Measurements from ENCODE around the gene CAPNS1. TPM values are rescaled to one million over a fixed set of nuclear protein-coding genes. Genes with fewer than 3 reads are reported as not detected.

The CAPNS1 gene
- total and polyA plus RNA-seq, 11 donors: 272 to 1,083 (median 861) TPM

DNA sequence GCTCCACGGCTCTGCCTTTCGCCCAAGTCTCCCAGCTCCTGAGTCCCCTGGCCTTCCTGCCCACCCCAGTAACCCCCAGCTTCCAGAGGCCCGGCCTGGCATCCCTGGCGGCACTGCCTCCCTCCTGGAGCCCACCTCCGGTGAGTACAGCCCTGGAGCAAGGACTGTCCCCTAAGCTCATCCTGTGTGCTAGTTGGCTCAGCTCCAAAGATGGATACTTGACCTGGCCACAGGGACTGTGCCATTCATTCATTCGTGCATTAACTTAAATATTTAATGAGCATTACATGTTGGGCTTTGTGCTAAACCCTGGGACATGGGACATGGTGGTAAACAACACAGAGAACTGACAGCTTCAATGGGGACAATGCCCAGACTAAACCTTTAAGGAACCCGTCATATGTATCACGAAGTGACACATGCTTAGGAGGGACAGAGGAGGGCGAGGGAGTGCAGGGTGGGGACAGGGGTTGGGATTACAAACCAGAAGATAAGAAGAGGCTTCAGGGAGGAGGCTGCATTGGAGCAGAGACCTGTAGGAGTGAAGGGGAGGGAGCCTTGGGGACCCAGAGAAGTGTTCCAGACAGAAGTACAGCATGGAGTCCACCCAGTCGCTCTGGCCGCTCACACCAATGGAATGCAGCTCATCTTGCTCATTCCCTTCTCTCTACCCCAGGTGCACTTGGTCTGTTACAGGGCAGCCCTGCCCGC is 35.9 kb upstream of the CAPNS1 start:
- peaks cover 0 to 29% (median 0%) of the 10 kb centered on the region in 9 donors for H3K36me3 ChIP-seq
- WGBS, 4 donors: 76 to 89% (median 83%) methylated on average over 11 to 12 of the region's 12 CpGs
- no peak for DNase-seq
- H3K27me3 ChIP-seq: no peaks in the 10 kb centered on the region
- intact Hi-C loops (cut with DNase I): loop anchor here in 2 of 10 donors (5.0 kb wide), 2 partner anchors 37 to 47 kb away; no protein-coding TSS in a partner anchor
- no peak for ATAC-seq
- H3K4me3 ChIP-seq: no peak overlapping the region
- peaks cover 0 to 34% (median 15%) of the 10 kb centered on the region in 12 donors for H3K4me1 ChIP-seq
- no peaks in the 10 kb centered on the region for H3K9me3 ChIP-seq
- no peak for TF ChIP-seq POLR2A (IDR thresholded peaks at IDR 0.05)
- TF ChIP-seq, protein P1, sequence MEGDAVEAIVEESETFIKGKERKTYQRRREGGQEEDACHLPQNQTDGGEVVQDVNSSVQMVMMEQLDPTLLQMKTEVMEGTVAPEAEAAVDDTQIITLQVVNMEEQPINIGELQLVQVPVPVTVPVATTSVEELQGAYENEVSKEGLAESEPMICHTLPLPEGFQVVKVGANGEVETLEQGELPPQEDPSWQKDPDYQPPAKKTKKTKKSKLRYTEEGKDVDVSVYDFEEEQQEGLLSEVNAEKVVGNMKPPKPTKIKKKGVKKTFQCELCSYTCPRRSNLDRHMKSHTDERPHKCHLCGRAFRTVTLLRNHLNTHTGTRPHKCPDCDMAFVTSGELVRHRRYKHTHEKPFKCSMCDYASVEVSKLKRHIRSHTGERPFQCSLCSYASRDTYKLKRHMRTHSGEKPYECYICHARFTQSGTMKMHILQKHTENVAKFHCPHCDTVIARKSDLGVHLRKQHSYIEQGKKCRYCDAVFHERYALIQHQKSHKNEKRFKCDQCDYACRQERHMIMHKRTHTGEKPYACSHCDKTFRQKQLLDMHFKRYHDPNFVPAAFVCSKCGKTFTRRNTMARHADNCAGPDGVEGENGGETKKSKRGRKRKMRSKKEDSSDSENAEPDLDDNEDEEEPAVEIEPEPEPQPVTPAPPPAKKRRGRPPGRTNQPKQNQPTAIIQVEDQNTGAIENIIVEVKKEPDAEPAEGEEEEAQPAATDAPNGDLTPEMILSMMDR (IDR thresholded peaks at IDR 0.05): no peak
- H3K27ac ChIP-seq: no peak overlapping the region

GRCh38 chr19:36106441-36106840 is 33.4 kb upstream of the CAPNS1 start:
- ATAC-seq: peak in 3 of 4 donors; percentile 11 to 68 (median 53)
- no peaks in the 10 kb centered on the region for H3K27me3 ChIP-seq
- peaks cover 0 to 29% (median 8%) of the 10 kb centered on the region in 9 donors for H3K36me3 ChIP-seq
- no peak for TF ChIP-seq POLR2A (IDR thresholded peaks at IDR 0.05)
- TF ChIP-seq, protein P1 (IDR thresholded peaks at IDR 0.05): no peak
- peaks cover 0 to 9% (median under 1%) of the 10 kb centered on the region in 12 donors for H3K4me1 ChIP-seq
- peak in 1 of 5 donors; percentile 61 for DNase-seq
- no peak overlapping the region for H3K4me3 ChIP-seq
- peak overlapping the region in 6 of 12 donors; percentile 9 to 37 (median 28) for H3K27ac ChIP-seq
- intact Hi-C loops (cut with DNase I): loop anchor here in 1 of 10 donors (5.0 kb wide), 1 partner anchor 49 kb away; no protein-coding TSS in a partner anchor
- WGBS, 4 donors: 56 to 87% (median 59%) methylated on average over 6 of the region's 6 CpGs
- H3K9me3 ChIP-seq: no peaks in the 10 kb centered on the region

DNA sequence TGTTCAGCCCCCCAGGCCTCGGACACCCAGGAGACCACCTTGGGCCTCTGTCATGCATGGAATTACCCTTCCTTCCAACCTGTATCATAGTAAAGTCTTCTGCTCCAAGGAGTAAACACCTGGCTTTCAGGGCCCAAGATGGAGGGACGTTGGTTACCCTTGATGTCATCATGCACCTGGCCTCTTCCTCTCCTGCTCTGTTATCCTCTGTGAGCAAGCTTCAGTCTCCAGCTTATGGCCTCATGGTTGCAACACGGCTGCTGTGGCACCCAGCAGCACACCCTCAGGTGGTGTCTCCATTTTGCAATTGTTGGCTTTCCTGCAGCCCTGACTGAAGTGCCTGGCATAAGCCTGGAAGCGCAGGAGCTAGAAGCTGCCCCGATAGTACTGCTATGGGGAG is 32.9 kb upstream of the CAPNS1 start:
- no peak overlapping the region for H3K4me3 ChIP-seq
- intact Hi-C loops (cut with DNase I): loop anchor here in 1 of 10 donors (5.0 kb wide), 1 partner anchor 50 kb away; no protein-coding TSS in a partner anchor
- peaks cover 0 to 6% (median 0%) of the 10 kb centered on the region in 12 donors for H3K4me1 ChIP-seq
- no peaks in the 10 kb centered on the region for H3K27me3 ChIP-seq
- TF ChIP-seq, protein P1 (IDR thresholded peaks at IDR 0.05): no peak
- no peak for TF ChIP-seq POLR2A (IDR thresholded peaks at IDR 0.05)
- H3K27ac ChIP-seq: peak overlapping the region in 1 of 12 donors; percentile 37
- H3K36me3 ChIP-seq: peaks cover 0 to 34% (median 13%) of the 10 kb centered on the region in 9 donors
- H3K9me3 ChIP-seq: no peaks in the 10 kb centered on the region
- WGBS, 4 donors: 94 to 100% (median 97%) methylated on average over 5 of the region's 5 CpGs
- DNase-seq (no peak), ATAC-seq (no peak)

- Histone ChIP-seq H3K4me3 (no peak overlapping the region), H3K9me3 (no peaks in the 10 kb centered on the region), H3K36me3 (peaks cover 0 to 39% (median 28%) of the 10 kb centered on the region in 9 donors), H3K4me1 (peaks cover 0 to 8% (median 4%) of the 10 kb centered on the region in 12 donors), H3K27ac (no peak overlapping the region), H3K27me3 (no peaks in the 10 kb centered on the region)
- ATAC-seq: no peak
- DNase-seq: no peak
- WGBS, 4 donors: 91 to 97% (median 95%) methylated on average over 3 of the region's 3 CpGs
- intact Hi-C loops (cut with DNase I): loop anchor here in 1 of 10 donors (5.0 kb wide), 1 partner anchor 51 kb away; no protein-coding TSS in a partner anchor
- TF ChIP-seq POLR2A (IDR thresholded peaks at IDR 0.05): no peak
- TF ChIP-seq, protein P1 (IDR thresholded peaks at IDR 0.05): no peak
Measured at GRCh38 chr19:36108684-36109083, 31.2 kb upstream of the CAPNS1 start.
